Astrocyte (in vitro differentiated cells and primary cell): ENCODE data around the gene ZNF618. TPM values are rescaled to one million over a fixed set of nuclear protein-coding genes. Genes with fewer than 3 reads are reported as not detected.

Source experiments
- DNase-seq: peaks from one replicate; pipeline ENCODE4 v3.0.0-alpha.2; 2010; ENCODE audit warnings: low read depth
- FAIRE-seq: peaks from 2 replicates; lab custom pipeline; 2011; peaks lifted over from hg19 to GRCh38; lab: Jason Lieb, UNC
- H2AFZ ChIP-seq: 2 replicates; pipeline ENCODE4 v1.6.0; 2012; ENCODE audit warnings: low read depth, low read length, inconsistent platforms
- H3K27ac ChIP-seq: 2 replicates; pipeline ENCODE4 v1.5.1; 2011; ENCODE audit warnings: low read depth, low read length, inconsistent platforms
- H3K27me3 ChIP-seq: 2 replicates; pipeline ENCODE4 v1.6.0; 2011; ENCODE audit warnings: low read length, inconsistent platforms; ENCODE audit not compliant: insufficient read depth
- H3K36me3 ChIP-seq: 2 replicates; pipeline ENCODE4 v1.5.1; 2011; ENCODE audit warnings: low read length, inconsistent platforms; ENCODE audit not compliant: insufficient read depth
- H3K4me1 ChIP-seq: 2 replicates; pipeline ENCODE4 v1.5.1; 2011; ENCODE audit warnings: low read length, inconsistent platforms; ENCODE audit not compliant: insufficient read depth
- H3K4me2 ChIP-seq: 2 replicates; pipeline ENCODE4 v1.6.0; 2012; ENCODE audit warnings: low read length, inconsistent platforms
- H3K4me3 ChIP-seq: 2 replicates; pipeline ENCODE4 v1.5.1; 2011; ENCODE audit warnings: low read depth, mild to moderate bottlenecking, low read length, inconsistent platforms; ENCODE audit not compliant: insufficient read depth
- H3K79me2 ChIP-seq: 2 replicates; pipeline ENCODE4 v1.6.0; 2012; ENCODE audit warnings: mild to moderate bottlenecking, low read length, inconsistent platforms; ENCODE audit not compliant: insufficient read depth
- H3K9ac ChIP-seq: 2 replicates; pipeline ENCODE4 v1.6.0; 2012; ENCODE audit warnings: mild to moderate bottlenecking, low read length, inconsistent platforms
- H3K9me3 ChIP-seq: 2 replicates; pipeline ENCODE4 v1.5.1; 2012; ENCODE audit warnings: low read depth, mild to moderate bottlenecking, low read length, inconsistent platforms; ENCODE audit not compliant: insufficient read depth
- H4K20me1 ChIP-seq: 2 replicates; pipeline ENCODE4 v1.6.0; 2012; ENCODE audit warnings: low read length, inconsistent platforms; ENCODE audit not compliant: insufficient read depth
- H3K27ac Mint-ChIP-seq: one replicate; pipeline ENCODE4 v1.8.0; 2021; ENCODE audit warnings: mild to moderate bottlenecking, mixed read lengths; ENCODE audit not compliant: unreplicated experiment
- H3K27me3 Mint-ChIP-seq: one replicate; pipeline ENCODE4 v1.8.0; 2021; ENCODE audit warnings: low read depth, mixed read lengths; ENCODE audit not compliant: unreplicated experiment
- H3K36me3 Mint-ChIP-seq: one replicate; pipeline ENCODE4 v1.8.0; 2021; ENCODE audit warnings: low read depth, mixed read lengths; ENCODE audit not compliant: unreplicated experiment
- H3K4me1 Mint-ChIP-seq: one replicate; pipeline ENCODE4 v1.8.0; 2021; ENCODE audit warnings: low read depth, mixed read lengths; ENCODE audit not compliant: unreplicated experiment
- H3K4me3 Mint-ChIP-seq: one replicate; pipeline ENCODE4 v1.8.0; 2021; ENCODE audit warnings: mild to moderate bottlenecking, moderate library complexity, mixed read lengths; ENCODE audit not compliant: unreplicated experiment
- H3K9me3 Mint-ChIP-seq: one replicate; pipeline ENCODE4 v1.8.0; 2021; ENCODE audit warnings: mild to moderate bottlenecking, mixed read lengths; ENCODE audit not compliant: unreplicated experiment
- CTCF ChIP-seq: IDR thresholded peaks from 2 replicates; pipeline ENCODE4 v1.5.1; 2011; ENCODE audit warnings: low read depth, mild to moderate bottlenecking, inconsistent platforms, low read length, moderate library complexity; ENCODE audit not compliant: insufficient read depth
- EZH2 ChIP-seq: IDR thresholded peaks from 2 replicates; pipeline ENCODE4 v1.6.1; 2012; ENCODE audit warnings: mild to moderate bottlenecking, low read length, inconsistent platforms; ENCODE audit not compliant: insufficient read depth
- total RNA-seq: library from RNA; stranded (reverse); gene quantifications from 2 replicates; pipeline ENCODE4 v1.2.1, GENCODE V29; 2021

The ZNF618 gene
- total RNA-seq, 1 donor from 2014 or later = 30.1 TPM

GRCh38 chr9:113914517-113914916, 38.4 kb downstream of the ZNF618 start:
- Mint-ChIP-seq H3K4me1 (peaks cover 7% of the 10 kb centered on the region), H3K9me3 (no peaks in the 10 kb centered on the region), H3K27me3 (peaks cover 2% of the 10 kb centered on the region), H3K36me3 (peaks cover 13% of the 10 kb centered on the region), H3K4me3 (no peak overlapping the region), H3K27ac (no peak overlapping the region)
- TF ChIP-seq CTCF = no peak
- TF ChIP-seq EZH2 = no peak
- Histone ChIP-seq H3K79me2 (peaks cover 84% of the 10 kb centered on the region), H3K4me1 (no peaks in the 10 kb centered on the region), H3K27me3 (no peaks in the 10 kb centered on the region), H3K9ac (no peak overlapping the region), H3K36me3 (no peaks in the 10 kb centered on the region), H3K9me3 (no peaks in the 10 kb centered on the region), H4K20me1 (peaks cover 93% of the 10 kb centered on the region), H3K4me2 (no peak overlapping the region), H3K27ac (no peak overlapping the region), H3K4me3 (no peak overlapping the region), H2AFZ (no peak overlapping the region)
- DNase-seq = no peak
- FAIRE-seq = no peak

GRCh38 chr9:113915817-113916434, 39.8 kb downstream of the ZNF618 start:
- peaks cover 95% of the 10 kb centered on the region for H4K20me1 ChIP-seq

More at GRCh38 chr9:113915817-113916434, 39.8 kb downstream of the ZNF618 start:
- Histone ChIP-seq H3K4me3 (no peak overlapping the region), H2AFZ (no peak overlapping the region), H3K27me3 (no peaks in the 10 kb centered on the region), H3K27ac (no peak overlapping the region), H3K9ac (no peak overlapping the region), H3K4me1 (no peaks in the 10 kb centered on the region), H3K36me3 (no peaks in the 10 kb centered on the region), H3K79me2 (peaks cover 84% of the 10 kb centered on the region), H3K9me3 (no peaks in the 10 kb centered on the region), H3K4me2 (no peak overlapping the region)
- Mint-ChIP-seq H3K36me3 (peaks cover 19% of the 10 kb centered on the region), H3K9me3 (no peaks in the 10 kb centered on the region), H3K4me1 (peaks cover 7% of the 10 kb centered on the region), H3K27ac (no peak overlapping the region), H3K27me3 (peaks cover 2% of the 10 kb centered on the region), H3K4me3 (no peak overlapping the region)
- no peak for FAIRE-seq
- DNase-seq = no peak
- TF ChIP-seq CTCF (no peak), EZH2 (no peak)
